ENCODE measurements around the gene ZWILCH.

ZWILCH gene

DNA sequence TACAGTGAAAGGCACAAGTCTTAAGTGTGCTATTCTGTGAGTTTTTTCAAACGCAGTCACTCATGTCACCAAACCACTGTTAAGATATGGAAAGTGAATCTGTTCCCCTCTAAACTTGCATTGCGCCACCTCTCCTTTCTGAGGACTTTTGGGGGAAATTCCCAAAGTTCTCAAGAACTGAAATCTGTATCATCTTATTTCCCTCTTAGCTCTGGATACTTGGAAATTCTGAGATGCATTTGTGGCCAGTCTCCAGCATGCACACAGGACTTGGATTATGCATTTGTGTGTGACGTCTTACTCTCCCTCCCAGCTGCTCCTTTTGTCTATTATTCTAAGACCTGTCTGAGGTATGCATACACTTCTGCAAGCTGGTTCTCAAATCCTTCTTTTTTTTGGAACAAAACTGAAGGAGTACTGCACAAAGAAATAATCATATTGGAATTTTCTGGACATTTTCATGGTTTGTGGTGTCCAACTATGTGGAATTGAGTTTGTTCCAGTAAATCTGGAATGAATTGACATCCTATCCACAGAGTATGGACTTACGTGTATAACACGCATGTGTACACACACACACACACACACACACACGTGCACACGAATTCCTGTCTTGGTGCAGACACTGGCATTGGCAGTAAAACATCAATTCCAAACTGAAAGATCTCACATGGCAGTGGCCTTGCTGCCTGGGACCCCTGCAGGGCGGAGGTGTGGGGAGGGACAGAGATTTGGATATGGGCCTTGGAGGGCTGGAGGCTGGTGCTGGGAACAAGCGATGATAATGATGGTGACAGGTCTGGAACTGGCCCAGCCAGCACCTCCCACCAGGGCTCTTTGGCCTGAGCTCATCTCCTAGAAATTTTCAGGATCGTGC is 68.8 kb downstream of the ZWILCH start:
- no peak overlapping the region for H2BK5ac ChIP-seq (ENCODE audit: low read length)
- no peak overlapping the region for H3K9ac ChIP-seq (ENCODE audit: low read length)
- H3K56ac ChIP-seq (ENCODE audit: low read length), result no peak overlapping the region
- WGBS (ENCODE audit: extremely low coverage, insufficient coverage, low lambda C conversion rate), result no CpG with 5 or more reads among the region's 10 CpGs
- H3K79me2 ChIP-seq (ENCODE audit: control insufficient read depth, insufficient read depth, low read length), result no peaks in the 10 kb centered on the region
- H3K4me2 ChIP-seq (ENCODE audit: low read length), result no peak overlapping the region
- H3K4me3 ChIP-seq (ENCODE audit: low read length), result no peak overlapping the region
- no peaks in the 10 kb centered on the region for H3K27me3 ChIP-seq (ENCODE audit: insufficient read depth, low read length, poor library complexity)
- no peak overlapping the region for H4K8ac ChIP-seq (ENCODE audit: low read depth, low read length)
- no peak overlapping the region for H3K18ac ChIP-seq (ENCODE audit: low read length)
- H2BK15ac ChIP-seq (replicated peaks; ENCODE audit: low read depth), result no peak overlapping the region
- H3K23ac ChIP-seq (ENCODE audit: low read length), result no peak overlapping the region
- no peaks in the 10 kb centered on the region for H3K36me3 ChIP-seq (ENCODE audit: control insufficient read depth, insufficient read depth, low read length)
- no peak overlapping the region for H3K27ac ChIP-seq (ENCODE audit: low read depth, low read length)
- no peak overlapping the region for H3K4ac ChIP-seq (ENCODE audit: low read depth, low read length)
- no peak overlapping the region for H2AK5ac ChIP-seq (ENCODE audit: low read length)
- no peak for DNase-seq
- no peaks in the 10 kb centered on the region for H3K79me1 ChIP-seq (ENCODE audit: low read length)
- H3K4me1 ChIP-seq (ENCODE audit: control insufficient read depth, low read depth, low read length), result no peaks in the 10 kb centered on the region
- H4K5ac ChIP-seq (ENCODE audit: low read length), result no peak overlapping the region
- H2BK120ac ChIP-seq (ENCODE audit: low read depth, low read length), result no peak overlapping the region

DNA sequence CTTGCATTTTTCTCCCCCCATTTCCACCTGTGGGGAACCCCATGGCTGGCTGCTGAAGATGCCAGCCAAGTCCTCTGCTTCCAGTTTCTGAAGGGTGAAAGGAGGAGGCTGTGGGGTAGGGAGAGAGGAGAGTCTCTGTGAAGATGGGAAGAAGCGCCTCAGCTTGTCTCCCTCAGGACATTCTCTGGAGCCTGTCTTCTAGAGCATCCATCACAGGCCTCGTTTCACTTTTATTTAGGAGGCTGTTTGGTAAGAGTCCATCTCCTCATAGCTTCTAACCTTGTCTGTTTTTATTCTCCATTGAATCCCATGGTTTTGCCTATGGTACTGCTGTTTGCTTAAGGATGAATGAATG is 69.4 kb downstream of the ZWILCH start:
- Histone ChIP-seq H3K4me3 (ENCODE audit: low read length) (no peak overlapping the region), H3K18ac (ENCODE audit: low read length) (no peak overlapping the region), H3K4ac (ENCODE audit: low read depth, low read length) (no peak overlapping the region), H3K4me1 (ENCODE audit: control insufficient read depth, low read depth, low read length) (no peaks in the 10 kb centered on the region), H3K27me3 (ENCODE audit: insufficient read depth, low read length, poor library complexity) (no peaks in the 10 kb centered on the region), H4K8ac (ENCODE audit: low read depth, low read length) (no peak overlapping the region), H3K79me1 (ENCODE audit: low read length) (no peaks in the 10 kb centered on the region), H3K4me2 (ENCODE audit: low read length) (no peak overlapping the region), H2AK5ac (ENCODE audit: low read length) (no peak overlapping the region), H3K79me2 (ENCODE audit: control insufficient read depth, insufficient read depth, low read length) (no peaks in the 10 kb centered on the region), H3K9ac (ENCODE audit: low read length) (no peak overlapping the region), H2BK15ac (replicated peaks; ENCODE audit: low read depth) (no peak overlapping the region), H3K56ac (ENCODE audit: low read length) (no peak overlapping the region), H3K27ac (ENCODE audit: low read depth, low read length) (no peak overlapping the region), H3K23ac (ENCODE audit: low read length) (no peak overlapping the region), H2BK120ac (ENCODE audit: low read depth, low read length) (no peak overlapping the region), H3K36me3 (ENCODE audit: control insufficient read depth, insufficient read depth, low read length) (no peaks in the 10 kb centered on the region), H4K5ac (ENCODE audit: low read length) (no peak overlapping the region), H2BK5ac (ENCODE audit: low read length) (no peak overlapping the region)
- WGBS (ENCODE audit: extremely low coverage, insufficient coverage, low lambda C conversion rate), result no CpG with 5 or more reads among the region's 2 CpGs
- DNase-seq, result no peak

DNA sequence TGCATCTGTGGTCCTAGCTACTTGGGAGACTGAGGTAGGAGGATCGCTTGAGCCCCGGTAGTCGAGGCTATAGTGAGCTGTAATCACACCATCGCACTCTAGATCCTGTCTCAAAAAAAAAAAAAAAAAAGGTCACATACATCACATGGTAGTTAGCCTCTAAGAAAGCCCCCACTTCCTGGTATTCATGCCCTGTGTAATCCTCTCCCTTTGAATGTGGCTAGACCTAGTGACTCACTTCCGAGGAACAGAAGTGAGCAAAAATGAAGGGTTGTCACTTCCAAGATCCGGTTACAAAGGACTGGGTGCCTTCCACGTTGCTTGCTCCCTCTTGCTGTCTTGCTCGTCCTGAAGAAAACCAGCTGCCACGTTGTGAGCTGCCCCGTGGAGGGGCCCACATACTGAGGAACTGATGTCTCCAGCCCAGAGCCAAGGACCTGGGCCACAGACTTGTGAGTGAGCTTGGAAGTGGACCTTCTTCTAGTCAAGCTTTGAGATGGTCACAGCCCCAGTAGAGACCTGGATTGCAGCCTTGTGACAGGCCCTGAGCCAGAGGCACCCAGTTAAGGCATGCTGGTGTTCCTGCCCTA is 73.3 kb downstream of the ZWILCH start:
- H3K56ac ChIP-seq (ENCODE audit: low read length), result no peak overlapping the region
- H3K4me1 ChIP-seq (ENCODE audit: control insufficient read depth, low read depth, low read length), result no peaks in the 10 kb centered on the region
- H3K27ac ChIP-seq (ENCODE audit: low read depth, low read length), result no peak overlapping the region
- no peak overlapping the region for H3K9ac ChIP-seq (ENCODE audit: low read length)
- H3K18ac ChIP-seq (ENCODE audit: low read length), result no peak overlapping the region
- H2BK120ac ChIP-seq (ENCODE audit: low read depth, low read length), result no peak overlapping the region
- no peak overlapping the region for H3K4me2 ChIP-seq (ENCODE audit: low read length)
- no CpG with 5 or more reads among the region's 10 CpGs for WGBS (ENCODE audit: extremely low coverage, insufficient coverage, low lambda C conversion rate)
- H2BK15ac ChIP-seq (replicated peaks; ENCODE audit: low read depth), result no peak overlapping the region
- H3K36me3 ChIP-seq (ENCODE audit: control insufficient read depth, insufficient read depth, low read length), result no peaks in the 10 kb centered on the region
- H3K79me1 ChIP-seq (ENCODE audit: low read length), result no peaks in the 10 kb centered on the region
- H3K27me3 ChIP-seq (ENCODE audit: insufficient read depth, low read length, poor library complexity), result no peaks in the 10 kb centered on the region
- no peak overlapping the region for H4K5ac ChIP-seq (ENCODE audit: low read length)
- H3K4me3 ChIP-seq (ENCODE audit: low read length), result no peak overlapping the region
- H2BK5ac ChIP-seq (ENCODE audit: low read length), result no peak overlapping the region
- H2AK5ac ChIP-seq (ENCODE audit: low read length), result no peak overlapping the region
- DNase-seq, result peak; percentile 39
- no peak overlapping the region for H3K23ac ChIP-seq (ENCODE audit: low read length)
- no peaks in the 10 kb centered on the region for H3K79me2 ChIP-seq (ENCODE audit: control insufficient read depth, insufficient read depth, low read length)
- H4K8ac ChIP-seq (ENCODE audit: low read depth, low read length), result no peak overlapping the region
- H3K4ac ChIP-seq (ENCODE audit: low read depth, low read length), result no peak overlapping the region

DNA sequence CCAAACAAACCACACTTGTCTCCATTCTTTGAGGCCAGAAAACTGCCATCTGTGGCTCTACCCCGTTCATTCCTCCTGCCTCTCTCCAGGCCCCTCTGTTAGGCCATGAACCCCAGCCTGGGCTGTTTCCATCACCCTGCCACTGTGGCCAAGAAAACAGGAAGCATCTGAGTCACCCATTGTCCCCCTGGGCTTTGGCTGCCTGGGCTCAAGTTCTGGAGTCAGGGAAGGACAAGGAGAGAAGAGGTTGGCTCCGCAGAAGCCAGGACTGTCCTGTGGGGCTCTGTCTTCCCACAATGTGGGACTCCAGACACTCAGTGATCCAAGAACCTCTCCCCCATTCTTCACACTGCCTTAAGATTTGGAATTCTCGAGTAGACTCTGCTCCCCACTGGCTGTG is 75.5 kb downstream of the ZWILCH start:
- Histone ChIP-seq H3K79me2 (ENCODE audit: control insufficient read depth, insufficient read depth, low read length) (no peaks in the 10 kb centered on the region), H4K5ac (ENCODE audit: low read length) (no peak overlapping the region), H3K18ac (ENCODE audit: low read length) (no peak overlapping the region), H3K79me1 (ENCODE audit: low read length) (no peaks in the 10 kb centered on the region), H2BK15ac (replicated peaks; ENCODE audit: low read depth) (no peak overlapping the region), H3K56ac (ENCODE audit: low read length) (no peak overlapping the region), H3K27ac (ENCODE audit: low read depth, low read length) (no peak overlapping the region), H3K4ac (ENCODE audit: low read depth, low read length) (no peak overlapping the region), H2BK5ac (ENCODE audit: low read length) (no peak overlapping the region), H3K4me1 (ENCODE audit: control insufficient read depth, low read depth, low read length) (no peaks in the 10 kb centered on the region), H3K9ac (ENCODE audit: low read length) (no peak overlapping the region), H3K4me3 (ENCODE audit: low read length) (no peak overlapping the region), H4K8ac (ENCODE audit: low read depth, low read length) (no peak overlapping the region), H3K23ac (ENCODE audit: low read length) (no peak overlapping the region), H3K27me3 (ENCODE audit: insufficient read depth, low read length, poor library complexity) (no peaks in the 10 kb centered on the region), H2AK5ac (ENCODE audit: low read length) (peak overlapping the region; percentile 56), H2BK120ac (ENCODE audit: low read depth, low read length) (no peak overlapping the region), H3K36me3 (ENCODE audit: control insufficient read depth, insufficient read depth, low read length) (no peaks in the 10 kb centered on the region), H3K4me2 (ENCODE audit: low read length) (no peak overlapping the region)
- DNase-seq, result no peak
- no CpG with 5 or more reads among the region's 3 CpGs for WGBS (ENCODE audit: extremely low coverage, insufficient coverage, low lambda C conversion rate)

DNA sequence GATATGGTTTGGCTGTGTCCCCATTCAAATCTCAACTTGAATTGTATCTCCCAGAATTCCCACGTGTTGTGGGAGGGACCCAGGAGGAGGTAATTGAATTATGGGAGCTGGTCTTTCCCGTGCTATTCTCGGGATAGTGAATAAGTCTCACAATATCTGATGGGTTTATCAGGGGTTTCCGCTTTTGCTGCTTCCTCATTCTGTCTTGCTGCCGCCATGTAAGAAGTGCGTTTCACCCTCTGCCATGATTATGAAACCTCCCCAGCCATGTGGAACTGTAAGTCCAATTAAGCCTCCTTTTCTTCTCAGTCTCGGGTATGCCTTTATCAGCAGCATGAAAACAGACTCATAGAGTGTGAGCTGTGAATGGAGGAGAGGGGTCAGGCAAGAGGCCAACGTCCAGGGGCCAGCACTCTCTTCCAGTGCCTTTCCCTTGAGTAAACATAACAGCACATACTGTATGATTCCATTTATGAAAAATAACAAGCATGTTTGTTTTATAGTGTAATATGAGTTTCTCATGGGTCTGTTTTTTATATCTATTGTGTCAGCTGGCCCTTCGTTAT is 76.9 kb downstream of the ZWILCH start:
- Histone ChIP-seq H3K79me1 (ENCODE audit: low read length) (no peaks in the 10 kb centered on the region), H3K18ac (ENCODE audit: low read length) (no peak overlapping the region), H2BK15ac (replicated peaks; ENCODE audit: low read depth) (no peak overlapping the region), H3K56ac (ENCODE audit: low read length) (no peak overlapping the region), H4K5ac (ENCODE audit: low read length) (no peak overlapping the region), H3K9ac (ENCODE audit: low read length) (no peak overlapping the region), H3K79me2 (ENCODE audit: control insufficient read depth, insufficient read depth, low read length) (no peaks in the 10 kb centered on the region), H3K27ac (ENCODE audit: low read depth, low read length) (no peak overlapping the region), H2BK5ac (ENCODE audit: low read length) (no peak overlapping the region), H3K4ac (ENCODE audit: low read depth, low read length) (no peak overlapping the region), H3K36me3 (ENCODE audit: control insufficient read depth, insufficient read depth, low read length) (no peaks in the 10 kb centered on the region), H4K8ac (ENCODE audit: low read depth, low read length) (no peak overlapping the region), H3K4me1 (ENCODE audit: control insufficient read depth, low read depth, low read length) (no peaks in the 10 kb centered on the region), H3K4me3 (ENCODE audit: low read length) (no peak overlapping the region), H3K23ac (ENCODE audit: low read length) (no peak overlapping the region), H3K27me3 (ENCODE audit: insufficient read depth, low read length, poor library complexity) (no peaks in the 10 kb centered on the region), H2BK120ac (ENCODE audit: low read depth, low read length) (no peak overlapping the region), H2AK5ac (ENCODE audit: low read length) (no peak overlapping the region), H3K4me2 (ENCODE audit: low read length) (no peak overlapping the region)
- DNase-seq, result no peak
- no CpG with 5 or more reads among the region's 9 CpGs for WGBS (ENCODE audit: extremely low coverage, insufficient coverage, low lambda C conversion rate)

Measured in mesendoderm (in vitro differentiated cells).